ENCODE measurements around the gene RBM10.
A peak's percentile ranks its signal among the peaks of the same experiment; 100 is the strongest.

RBM10 gene

GRCh38 chrX:47197526-47197925, 52.5 kb downstream of the RBM10 start:
- no peak for DNase-seq (ENCODE audit: low read depth)

- DNase-seq (ENCODE audit: low read depth) = no peak
Observed at GRCh38 chrX:47198026-47198686, 53.1 kb downstream of the RBM10 start.

- no peak for DNase-seq (ENCODE audit: low read depth)
Observed at GRCh38 chrX:47198687-47199080, 53.7 kb downstream of the RBM10 start.

GRCh38 chrX:47199286-47199685, 54.3 kb downstream of the RBM10 start:
- DNase-seq (ENCODE audit: low read depth) = no peak

GRCh38 chrX:47200385-47201150, 55.5 kb downstream of the RBM10 start:
- DNase-seq (ENCODE audit: low read depth) = no peak

GRCh38 chrX:47201345-47201944, 56.4 kb downstream of the RBM10 start:
- DNase-seq (ENCODE audit: low read depth) = no peak

GRCh38 chrX:47202316-47202715, 57.3 kb downstream of the RBM10 start:
- DNase-seq (ENCODE audit: low read depth) = no peak

- no peak for DNase-seq (ENCODE audit: low read depth)
Observed at GRCh38 chrX:47202877-47203276, 57.9 kb downstream of the RBM10 start.

GRCh38 chrX:47204970-47205369, 59.9 kb downstream of the RBM10 start:
- no peak for DNase-seq (ENCODE audit: low read depth)

GRCh38 chrX:47206316-47206715, 61.3 kb downstream of the RBM10 start:
- DNase-seq (ENCODE audit: low read depth) = no peak

- no peak for DNase-seq (ENCODE audit: low read depth)
Observed at GRCh38 chrX:47208108-47208507, 63.1 kb downstream of the RBM10 start.

- DNase-seq (ENCODE audit: low read depth) = no peak
Observed at GRCh38 chrX:47209508-47210238, 64.7 kb downstream of the RBM10 start.

GRCh38 chrX:47210661-47211425, 65.8 kb downstream of the RBM10 start:
- DNase-seq (ENCODE audit: low read depth) = no peak

GRCh38 chrX:47212381-47213293, 67.6 kb downstream of the RBM10 start:
- DNase-seq (ENCODE audit: low read depth) = no peak

- DNase-seq (ENCODE audit: low read depth) = no peak
Observed at GRCh38 chrX:47214435-47215077, 69.5 kb downstream of the RBM10 start.

GRCh38 chrX:47215291-47215900, 70.4 kb downstream of the RBM10 start:
- DNase-seq (ENCODE audit: low read depth) = no peak

- DNase-seq (ENCODE audit: low read depth) = no peak
Observed at GRCh38 chrX:47216393-47216925, 71.4 kb downstream of the RBM10 start.

GRCh38 chrX:47217121-47217851, 72.3 kb downstream of the RBM10 start:
- DNase-seq (ENCODE audit: low read depth) = no peak

GRCh38 chrX:47217852-47218279, 72.8 kb downstream of the RBM10 start:
- DNase-seq (ENCODE audit: low read depth) = peak; percentile 82
